ENCODE measurements around the gene VPS37B.

DNA sequence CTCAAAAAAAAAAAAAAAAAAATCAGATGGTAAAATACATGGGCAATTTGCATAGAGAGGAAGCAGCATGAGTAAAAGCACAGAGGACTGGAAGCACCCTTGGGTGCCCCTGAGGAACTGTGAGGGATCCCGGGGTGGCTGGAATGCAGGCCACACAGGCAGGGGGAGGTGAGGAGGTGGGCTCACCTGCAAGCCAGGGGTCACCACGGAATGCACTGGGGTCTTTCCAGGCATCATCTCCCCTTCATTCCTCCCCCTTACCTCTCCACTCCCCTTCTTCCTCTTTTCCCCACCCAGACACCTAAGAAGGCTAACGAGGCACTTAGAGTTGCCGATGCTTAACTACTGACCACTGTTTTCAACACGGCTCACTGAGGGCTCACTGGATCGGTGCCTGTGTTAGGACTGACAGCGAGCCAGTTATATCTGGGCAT, 75.1 kb downstream of the VPS37B start:
- TF ChIP-seq, protein P1, sequence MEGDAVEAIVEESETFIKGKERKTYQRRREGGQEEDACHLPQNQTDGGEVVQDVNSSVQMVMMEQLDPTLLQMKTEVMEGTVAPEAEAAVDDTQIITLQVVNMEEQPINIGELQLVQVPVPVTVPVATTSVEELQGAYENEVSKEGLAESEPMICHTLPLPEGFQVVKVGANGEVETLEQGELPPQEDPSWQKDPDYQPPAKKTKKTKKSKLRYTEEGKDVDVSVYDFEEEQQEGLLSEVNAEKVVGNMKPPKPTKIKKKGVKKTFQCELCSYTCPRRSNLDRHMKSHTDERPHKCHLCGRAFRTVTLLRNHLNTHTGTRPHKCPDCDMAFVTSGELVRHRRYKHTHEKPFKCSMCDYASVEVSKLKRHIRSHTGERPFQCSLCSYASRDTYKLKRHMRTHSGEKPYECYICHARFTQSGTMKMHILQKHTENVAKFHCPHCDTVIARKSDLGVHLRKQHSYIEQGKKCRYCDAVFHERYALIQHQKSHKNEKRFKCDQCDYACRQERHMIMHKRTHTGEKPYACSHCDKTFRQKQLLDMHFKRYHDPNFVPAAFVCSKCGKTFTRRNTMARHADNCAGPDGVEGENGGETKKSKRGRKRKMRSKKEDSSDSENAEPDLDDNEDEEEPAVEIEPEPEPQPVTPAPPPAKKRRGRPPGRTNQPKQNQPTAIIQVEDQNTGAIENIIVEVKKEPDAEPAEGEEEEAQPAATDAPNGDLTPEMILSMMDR (IDR thresholded peaks at IDR 0.05): no peak
- TF ChIP-seq POLR2A (IDR thresholded peaks at IDR 0.05) (no peak), POLR2AphosphoS5 (IDR thresholded peaks at IDR 0.05; ENCODE audit: insufficient read depth in 1 of 2, low read depth in 1 of 2) (no peak)
